Coronary artery (tissue), 2 donors: ENCODE data around the gene SYNDIG1.
"Not testable (repeated sequence)": the region's sequence is repeated elsewhere in the genome, so short reads cannot be mapped to it uniquely, and the experiment has no call there.

Source experiments
- DNase-seq: peaks from one replicate; pipeline ENCODE4 v3.0.0-alpha.2; 2017; ENCODE audit warnings: low spot score
- H3K27ac ChIP-seq, 2 donors: fragments of 200-600 bp; sonication (generic); one replicate each; pipeline ENCODE4 v1.5.1; 2016 to 2019
- H3K4me3 ChIP-seq: fragments of 200-600 bp; sonication (generic); 2 replicates; pipeline ENCODE4 v1.5.1; 2016; ENCODE audit warnings: mild to moderate bottlenecking, moderate library complexity
- CTCF ChIP-seq: fragments of 200-600 bp; sonication (generic); IDR thresholded peaks from one replicate; pipeline ENCODE4 v1.5.1; 2019; ENCODE audit warnings: antibody characterized with exemption

The SYNDIG1 gene

DNA sequence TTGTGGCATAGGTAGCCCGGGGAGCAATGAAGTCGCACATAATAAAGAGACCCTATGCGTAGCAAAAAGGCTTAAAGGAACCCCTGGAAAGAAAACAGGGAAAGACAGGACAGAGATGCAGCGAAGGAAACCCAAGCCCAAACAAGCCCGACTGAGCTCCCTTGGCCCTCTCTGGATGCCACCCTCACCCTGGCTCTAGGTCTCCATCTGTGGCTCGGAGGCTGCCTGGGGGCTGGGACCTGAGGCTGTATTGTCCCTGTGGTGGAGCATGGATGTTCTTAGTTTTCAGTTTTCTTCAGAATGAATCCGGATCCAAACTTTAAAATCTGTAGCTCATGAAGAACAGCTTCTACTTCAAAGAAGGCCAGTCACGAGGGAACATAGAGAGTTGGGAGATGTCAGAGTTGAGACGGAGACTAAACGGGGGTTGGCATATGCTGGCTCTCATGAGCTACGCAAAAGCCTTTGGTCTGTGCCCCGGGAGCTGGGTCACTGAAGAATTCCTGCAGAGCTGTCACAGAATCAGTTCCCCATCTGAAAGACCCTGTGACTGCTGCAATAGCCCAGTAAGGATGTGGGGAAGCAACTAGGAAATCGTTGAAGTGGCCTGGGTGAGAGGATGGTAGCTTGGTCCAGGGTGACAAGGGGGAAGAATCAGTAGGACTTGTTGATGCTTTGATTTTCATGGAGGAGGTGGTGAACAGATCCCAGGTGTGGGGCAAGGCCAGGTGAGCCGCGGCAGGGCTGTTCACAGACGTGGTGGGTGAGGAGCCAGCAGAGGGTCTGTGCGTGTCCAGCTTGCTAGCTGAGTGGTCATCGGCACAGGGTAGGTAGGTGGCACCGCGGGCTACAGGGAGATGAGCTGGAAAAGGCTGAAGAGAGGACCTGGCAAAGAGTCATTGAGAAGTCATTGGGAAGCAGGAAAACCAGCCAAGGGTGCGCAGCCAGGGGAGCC lies 35.2 kb downstream of the SYNDIG1 start:
- TF ChIP-seq CTCF = no peak
- H3K4me3 ChIP-seq = no peak overlapping the region
- H3K27ac ChIP-seq = no peak overlapping the region
- DNase-seq = no peak

GRCh38 chr20:24506146-24506545 lies 36.7 kb downstream of the SYNDIG1 start:
- Histone ChIP-seq H3K4me3 (no peak overlapping the region), H3K27ac (no peak overlapping the region)
- no peak for DNase-seq
- TF ChIP-seq CTCF = no peak

DNA sequence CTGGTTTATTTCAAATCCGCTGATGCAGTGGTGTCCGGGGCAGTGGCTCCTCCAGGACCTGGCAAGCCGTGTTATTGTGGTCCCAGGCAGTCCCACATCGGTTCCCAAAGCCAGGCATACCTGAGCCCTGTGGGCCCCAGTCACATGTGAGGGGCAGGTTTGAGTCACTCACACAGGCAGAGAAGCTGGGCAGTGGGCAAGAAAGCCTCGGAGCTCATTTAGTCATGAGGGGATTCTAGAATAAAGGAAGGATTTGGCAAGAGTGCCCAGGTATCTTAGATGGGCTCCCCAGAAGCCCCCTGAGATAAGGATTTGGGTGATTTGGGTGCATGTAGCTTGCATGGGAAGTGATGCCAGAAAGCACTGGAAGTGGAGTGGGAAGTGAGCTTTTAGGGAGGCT lies 37.3 kb downstream of the SYNDIG1 start:
- DNase-seq = no peak
- no peak for TF ChIP-seq CTCF
- no peak overlapping the region for H3K4me3 ChIP-seq
- no peak overlapping the region for H3K27ac ChIP-seq

DNA sequence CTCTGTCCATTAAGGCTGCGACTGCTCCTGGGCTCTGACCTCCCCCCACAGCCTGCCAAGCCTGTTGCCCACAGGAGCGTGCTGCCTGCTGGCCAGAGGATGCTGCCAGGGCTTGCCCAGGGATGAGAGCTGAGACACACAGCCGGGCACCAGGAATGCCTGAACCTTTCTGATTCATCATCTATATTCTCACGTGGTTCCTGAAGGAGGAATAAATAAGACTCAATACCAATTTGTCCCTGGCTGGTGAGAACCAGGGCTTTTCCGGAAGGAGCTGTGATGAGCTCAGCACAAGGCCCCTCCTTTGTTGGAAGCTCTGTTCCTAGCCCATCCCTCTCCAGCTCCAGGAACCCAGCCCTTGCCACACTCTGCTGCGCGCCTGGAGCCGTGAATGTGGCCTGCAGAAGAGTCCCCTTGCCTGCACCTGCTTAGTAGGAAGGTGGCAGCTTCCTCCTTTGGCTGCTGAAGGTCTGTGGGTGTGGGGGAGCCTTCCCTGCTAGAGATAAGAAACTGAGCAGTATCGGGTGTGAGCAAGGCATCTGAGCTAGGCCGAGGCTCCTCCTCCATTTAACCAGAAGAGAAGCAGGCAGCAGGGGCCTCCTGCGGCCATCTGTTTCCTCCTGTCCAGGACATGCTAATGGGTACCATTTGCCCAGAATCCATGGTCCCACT lies 37.9 kb downstream of the SYNDIG1 start:
- Histone ChIP-seq H3K27ac (no peak overlapping the region), H3K4me3 (no peak overlapping the region)
- no peak for TF ChIP-seq CTCF
- no peak for DNase-seq

DNA sequence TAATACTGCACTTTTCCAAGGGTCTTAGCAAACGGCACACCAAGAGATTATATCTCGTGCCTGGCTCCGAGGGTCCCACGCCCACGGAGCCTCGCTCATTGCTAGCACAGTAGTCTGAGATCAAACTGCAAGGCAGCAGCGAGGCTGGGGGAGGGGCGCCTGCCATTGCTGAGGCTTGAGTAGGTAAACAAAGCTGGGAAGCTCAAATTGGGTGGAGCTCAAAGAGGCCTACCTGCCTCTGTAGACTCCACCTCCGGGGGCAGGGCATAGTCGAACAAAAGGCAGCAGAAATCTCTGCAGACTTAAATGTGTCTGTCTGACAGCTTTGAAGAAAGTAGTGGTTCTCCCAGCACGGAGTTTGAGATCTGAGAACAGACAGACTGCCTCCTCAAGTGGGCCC lies 43.0 kb downstream of the SYNDIG1 start:
- not testable (repeated sequence) for DNase-seq, H3K27ac ChIP-seq, H3K4me3 ChIP-seq

DNA sequence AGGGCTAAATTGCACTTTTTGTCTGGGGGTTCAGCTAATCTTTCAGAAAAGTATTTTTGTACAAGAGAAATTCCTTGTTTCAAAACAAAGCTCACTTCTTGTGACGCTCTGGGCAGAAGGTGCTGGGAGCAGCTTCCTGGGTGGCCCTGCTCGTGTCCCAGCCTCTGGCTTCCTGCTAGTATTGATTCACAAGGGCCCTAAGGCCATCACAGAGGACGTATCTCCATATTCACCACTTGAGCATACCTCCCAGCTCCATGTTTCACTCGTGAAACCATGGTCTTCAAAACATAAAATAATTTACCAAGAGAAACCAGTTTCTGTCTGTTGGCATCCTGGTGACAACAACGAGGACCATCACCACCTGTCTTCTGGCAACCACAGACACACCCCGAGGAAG lies 49.1 kb downstream of the SYNDIG1 start:
- TF ChIP-seq CTCF = no peak
- no peak overlapping the region for H3K4me3 ChIP-seq
- no peak for DNase-seq
- no peak overlapping the region for H3K27ac ChIP-seq

DNA sequence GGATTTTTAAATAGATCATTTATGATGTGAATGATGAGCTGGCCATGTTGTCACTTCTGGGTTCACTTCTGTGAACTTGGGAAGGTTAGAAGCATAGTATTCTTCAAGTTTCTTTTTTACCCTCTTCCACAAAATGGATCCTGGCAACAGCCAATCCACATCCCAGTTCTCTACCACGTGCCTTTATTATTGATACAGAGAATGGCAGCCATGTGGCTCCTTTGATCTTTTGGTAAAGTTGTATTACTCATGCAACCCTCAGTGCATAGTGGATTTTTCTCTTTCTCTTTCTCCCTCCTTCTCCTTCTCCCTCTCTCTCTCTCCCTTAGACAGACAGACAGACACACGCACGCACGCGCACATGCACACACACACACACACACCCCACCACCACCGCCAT lies 50.0 kb downstream of the SYNDIG1 start:
- H3K27ac ChIP-seq = no peak overlapping the region
- TF ChIP-seq CTCF = no peak
- DNase-seq = no peak
- H3K4me3 ChIP-seq = no peak overlapping the region
